Upper lobe of right lung (tissue), 1 donor: Measurements from ENCODE around the gene DPYSL3. TPM values are rescaled to one million over a fixed set of nuclear protein-coding genes. Genes with fewer than 3 reads are reported as not detected.

ENCODE experiments used
- ATAC-seq: fragments of 200-7000 bp; cut with Tn5 transposase; one replicate; pipeline ENCODE4 v1.9.1; 2020; ENCODE audit warnings: mild to moderate bottlenecking, moderate library complexity
- DNase-seq: peaks from one replicate; pipeline ENCODE4 v3.0.0-alpha.2; 2020
- H3K27ac ChIP-seq: fragments of 200-600 bp; one replicate; pipeline ENCODE4 v1.8.0; 2022
- H3K27me3 ChIP-seq: fragments of 200-600 bp; one replicate; pipeline ENCODE4 v1.8.0; 2022; ENCODE audit warnings: mild to moderate bottlenecking
- H3K36me3 ChIP-seq: fragments of 200-600 bp; one replicate; pipeline ENCODE4 v1.8.0; 2022
- H3K4me1 ChIP-seq: fragments of 200-600 bp; one replicate; pipeline ENCODE4 v1.8.0; 2022
- H3K4me3 ChIP-seq: fragments of 200-600 bp; one replicate; pipeline ENCODE4 v1.8.0; 2022; ENCODE audit warnings: mild to moderate bottlenecking
- H3K9me3 ChIP-seq: fragments of 200-600 bp; one replicate; pipeline ENCODE4 v1.8.0; 2022
- intact Hi-C: fragments of 100-400 bp; cut with DNase I; formaldehyde crosslinking; loops from one replicate; pipeline ENCODE4 v1.11.0; 2022
- total RNA-seq: library from RNA; stranded (reverse); fragmentation: NEBNext Ultra II Directional; extraction: Animal tissue kit (Norgen Biotek cat#: 25700); gene quantifications from one replicate; pipeline ENCODE4 v1.2.1, GENCODE V29; 2021
- TF ChIP-seq, protein P1 (sequence below): fragments of 200-600 bp; IDR thresholded peaks from one replicate; pipeline ENCODE4 v1.8.0; 2022; ENCODE audit warnings: antibody characterized with exemption
- donor health status: DM: no; HTN: yes; CAD: no; lungs with severe emphysema.

Gene DPYSL3
- total RNA-seq, 1 donor from 2014 or later = 52.8 TPM

DNA sequence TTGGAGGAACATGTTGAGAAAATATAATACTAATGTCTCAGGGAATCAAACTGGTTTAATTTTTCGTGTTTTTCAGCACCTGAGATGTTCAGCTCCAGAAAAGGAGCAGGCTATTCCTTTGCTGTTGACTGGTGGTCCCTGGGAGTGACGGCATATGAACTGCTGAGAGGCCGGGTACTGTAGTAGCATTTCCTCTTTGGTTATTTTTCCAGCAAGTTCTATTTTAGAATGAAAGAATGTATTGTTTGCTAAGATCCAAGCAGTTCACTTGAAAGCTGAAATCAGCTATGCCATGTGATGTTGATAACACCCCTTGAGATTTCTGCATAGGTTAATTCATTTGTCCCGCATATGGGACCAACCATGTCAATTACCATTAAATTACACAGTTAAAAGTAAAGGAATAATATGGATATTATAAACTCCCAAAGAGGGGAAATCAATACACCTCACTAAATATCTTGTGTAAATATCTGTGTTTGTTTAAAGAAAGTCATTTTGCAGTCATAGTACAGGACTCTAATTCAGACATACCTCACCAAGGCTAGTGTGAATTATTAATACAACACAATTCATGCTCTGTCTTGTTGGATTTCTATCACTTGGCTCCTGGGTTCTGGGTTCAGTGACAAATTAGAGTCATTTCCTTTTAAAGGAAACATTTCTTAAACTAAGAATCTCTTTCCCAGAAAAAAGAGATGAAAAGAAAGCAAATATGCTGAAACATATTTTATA lies 148.3 kb downstream of the DPYSL3 start:
- TF ChIP-seq, protein P1, sequence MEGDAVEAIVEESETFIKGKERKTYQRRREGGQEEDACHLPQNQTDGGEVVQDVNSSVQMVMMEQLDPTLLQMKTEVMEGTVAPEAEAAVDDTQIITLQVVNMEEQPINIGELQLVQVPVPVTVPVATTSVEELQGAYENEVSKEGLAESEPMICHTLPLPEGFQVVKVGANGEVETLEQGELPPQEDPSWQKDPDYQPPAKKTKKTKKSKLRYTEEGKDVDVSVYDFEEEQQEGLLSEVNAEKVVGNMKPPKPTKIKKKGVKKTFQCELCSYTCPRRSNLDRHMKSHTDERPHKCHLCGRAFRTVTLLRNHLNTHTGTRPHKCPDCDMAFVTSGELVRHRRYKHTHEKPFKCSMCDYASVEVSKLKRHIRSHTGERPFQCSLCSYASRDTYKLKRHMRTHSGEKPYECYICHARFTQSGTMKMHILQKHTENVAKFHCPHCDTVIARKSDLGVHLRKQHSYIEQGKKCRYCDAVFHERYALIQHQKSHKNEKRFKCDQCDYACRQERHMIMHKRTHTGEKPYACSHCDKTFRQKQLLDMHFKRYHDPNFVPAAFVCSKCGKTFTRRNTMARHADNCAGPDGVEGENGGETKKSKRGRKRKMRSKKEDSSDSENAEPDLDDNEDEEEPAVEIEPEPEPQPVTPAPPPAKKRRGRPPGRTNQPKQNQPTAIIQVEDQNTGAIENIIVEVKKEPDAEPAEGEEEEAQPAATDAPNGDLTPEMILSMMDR = no peak
- Histone ChIP-seq H3K4me1 (no peaks in the 10 kb centered on the region), H3K36me3 (no peaks in the 10 kb centered on the region), H3K9me3 (no peaks in the 10 kb centered on the region), H3K27ac (no peak overlapping the region), H3K4me3 (no peak overlapping the region), H3K27me3 (no peaks in the 10 kb centered on the region)
- intact Hi-C loops = no loop called here
- DNase-seq (no peak), ATAC-seq (no peak)

- H3K27ac ChIP-seq = no peak overlapping the region
- H3K9me3 ChIP-seq = no peaks in the 10 kb centered on the region
- H3K36me3 ChIP-seq = no peaks in the 10 kb centered on the region
- intact Hi-C loops = no loop called here
- DNase-seq = no peak
- H3K4me1 ChIP-seq = no peaks in the 10 kb centered on the region
- ATAC-seq = no peak
- no peaks in the 10 kb centered on the region for H3K27me3 ChIP-seq
- TF ChIP-seq, protein P1 = no peak
- no peak overlapping the region for H3K4me3 ChIP-seq
Observed at GRCh38 chr5:147360816-147361215, 149.1 kb downstream of the DPYSL3 start.

GRCh38 chr5:147359581-147359980 lies 150.3 kb downstream of the DPYSL3 start:
- Histone ChIP-seq H3K27ac (no peak overlapping the region), H3K27me3 (no peaks in the 10 kb centered on the region), H3K9me3 (no peaks in the 10 kb centered on the region), H3K4me1 (no peaks in the 10 kb centered on the region), H3K36me3 (no peaks in the 10 kb centered on the region), H3K4me3 (no peak overlapping the region)
- ATAC-seq (no peak), DNase-seq (no peak)
- TF ChIP-seq, protein P1 = no peak
- intact Hi-C loops = no loop called here

DNA sequence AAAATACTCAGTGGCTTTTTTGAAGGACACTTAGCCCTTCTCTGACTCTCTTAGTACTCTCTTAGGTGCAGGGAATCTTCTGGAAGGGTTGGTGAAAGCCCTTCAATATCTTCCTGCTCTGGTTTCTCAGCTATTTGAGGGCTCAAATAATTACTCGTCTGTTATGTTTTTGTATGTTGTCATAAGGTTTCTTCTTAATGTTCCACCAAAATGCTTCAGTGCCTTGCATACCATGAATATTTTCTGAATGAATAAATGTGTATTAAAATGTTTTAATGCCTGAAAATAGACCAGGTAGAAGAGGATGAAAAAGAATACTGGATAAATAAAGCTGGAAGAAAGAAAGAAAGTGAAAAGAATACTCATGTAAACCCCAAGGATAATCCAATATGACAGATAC lies 150.8 kb downstream of the DPYSL3 start:
- no peak for ATAC-seq
- intact Hi-C loops = no loop called here

DNA sequence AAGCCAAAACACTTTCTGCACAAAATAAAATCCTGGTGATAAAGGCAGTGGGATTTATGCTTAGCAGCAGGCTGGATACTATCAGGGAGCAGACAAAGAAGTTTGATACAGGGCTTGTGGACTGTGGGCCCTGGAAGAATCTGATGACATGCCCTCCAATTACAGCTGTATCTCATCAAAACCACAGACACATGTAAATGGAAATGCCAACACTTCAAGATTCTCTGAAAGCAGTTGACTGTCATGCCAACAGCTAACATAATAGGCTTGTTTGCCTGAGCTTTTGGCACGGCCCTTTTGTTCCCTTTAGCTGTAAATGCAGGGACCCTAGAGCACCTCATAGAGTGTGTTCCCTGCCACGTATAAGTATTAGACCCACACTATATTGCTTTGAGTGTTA lies 160.6 kb downstream of the DPYSL3 start:
- TF ChIP-seq, protein P1 = no peak
- Histone ChIP-seq H3K9me3 (no peaks in the 10 kb centered on the region), H3K36me3 (no peaks in the 10 kb centered on the region), H3K27me3 (no peaks in the 10 kb centered on the region), H3K4me3 (no peak overlapping the region), H3K4me1 (no peaks in the 10 kb centered on the region), H3K27ac (no peak overlapping the region)
- ATAC-seq (no peak), DNase-seq (no peak)
- intact Hi-C loops = no loop called here

More for the DNA sequence above, 150.8 kb downstream of the DPYSL3 start:
- TF ChIP-seq, protein P1 = no peak
- DNase-seq = no peak
- H3K36me3 ChIP-seq = no peaks in the 10 kb centered on the region
- H3K4me1 ChIP-seq = no peaks in the 10 kb centered on the region
- H3K4me3 ChIP-seq = no peak overlapping the region
- no peaks in the 10 kb centered on the region for H3K27me3 ChIP-seq
- no peaks in the 10 kb centered on the region for H3K9me3 ChIP-seq
- no peak overlapping the region for H3K27ac ChIP-seq

DNA sequence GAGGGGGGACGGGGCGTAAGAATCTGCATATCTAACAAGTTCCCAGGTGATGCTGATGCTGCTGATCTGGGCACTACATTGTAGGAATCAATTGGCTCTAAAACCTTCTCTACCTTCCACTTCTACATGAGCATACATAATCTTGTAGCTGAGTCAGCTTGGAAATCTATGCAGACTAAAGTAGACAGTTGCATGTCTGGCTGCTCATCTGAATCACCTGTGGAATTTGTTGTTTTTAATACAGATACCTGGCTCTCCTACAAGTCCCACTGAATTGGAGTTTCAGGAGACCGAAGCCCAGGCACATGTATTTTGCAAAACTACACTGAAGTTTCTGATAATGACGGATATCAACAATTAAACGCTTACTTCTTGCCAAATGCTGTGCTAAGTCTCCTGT lies 161.4 kb downstream of the DPYSL3 start:
- no peak for DNase-seq
- TF ChIP-seq, protein P1 = no peak
- no peak for ATAC-seq
- H3K27ac ChIP-seq = no peak overlapping the region
- H3K27me3 ChIP-seq = no peaks in the 10 kb centered on the region
- no peaks in the 10 kb centered on the region for H3K9me3 ChIP-seq
- H3K4me1 ChIP-seq = no peaks in the 10 kb centered on the region
- no peaks in the 10 kb centered on the region for H3K36me3 ChIP-seq
- intact Hi-C loops = no loop called here
- H3K4me3 ChIP-seq = no peak overlapping the region
